ENCODE data around the gene PLA2G7. TPM values are rescaled to one million over a fixed set of nuclear protein-coding genes. Genes with fewer than 3 reads are reported as not detected.

The PLA2G7 gene
- total and polyA plus RNA-seq, 10 of the 15 experiments (the other 5 are each of a cell fraction or from before 2014, with no cell fraction given): not detected

- H3K27ac ChIP-seq (ENCODE audit: control insufficient read depth, insufficient read depth): no peak overlapping the region
- ATAC-seq: no peak
- no peak overlapping the region for H3K4me2 ChIP-seq (ENCODE audit: control insufficient read depth, insufficient read depth)
- no peak for FAIRE-seq
- BruUV-seq (replicated peaks): no TSS peak
- no peak overlapping the region for H3K4me3 ChIP-seq
- DNase-seq (ENCODE audit: low read depth, low spot score): no peak
- H3K4me1 ChIP-seq (ENCODE audit: control insufficient read depth, insufficient read depth, low read length): no peaks in the 10 kb centered on the region
- WGBS (ENCODE audit: insufficient coverage, insufficient replicate concordance, low lambda C conversion rate, missing lambda C conversion rate): 0% methylated on average over 2 of the region's 2 CpGs
- RAD21 ChIA-PET (ENCODE audit: unreplicated experiment): no interaction called here
- TF ChIP-seq BHLHE40 (IDR thresholded peaks at IDR 0.05; ENCODE audit: borderline replicate concordance in 1 of 2, low read depth in 2 of 2, low read length in 1 of 2) (no peak), CHD2 (IDR thresholded peaks at IDR 0.05; ENCODE audit: borderline replicate concordance, low read depth, low read length) (no peak), CBX5 (IDR thresholded peaks at IDR 0.05; ENCODE audit: low read depth) (no peak), CTCF (IDR thresholded peaks at IDR 0.05 in 2 of 3, conservative IDR thresholded peaks at IDR 0.05 in 1 of 3; ENCODE audit: control insufficient read depth in 2 of 3, extremely low read depth in 1 of 3, insufficient read depth in 1 of 3, low read depth in 3 of 3, low read length in 3 of 3) (no peak), NFXL1 (IDR thresholded peaks at IDR 0.05; ENCODE audit: borderline replicate concordance) (no peak), PKNOX1 (IDR thresholded peaks at IDR 0.05) (no peak), CEBPB (IDR thresholded peaks at IDR 0.05; ENCODE audit: borderline replicate concordance in 1 of 2, low read depth in 2 of 2, low read length in 2 of 2) (no peak), JUNB (IDR thresholded peaks at IDR 0.05) (no peak), NKRF (conservative IDR thresholded peaks at IDR 0.05) (no peak), DPF2 (IDR thresholded peaks at IDR 0.05) (no peak), TCF12 (IDR thresholded peaks at IDR 0.05; ENCODE audit: low read depth, low read length) (no peak), ZNF274 (IDR thresholded peaks at IDR 0.05; ENCODE audit: insufficient read depth, insufficient read length) (no peak), NFIC (IDR thresholded peaks at IDR 0.05; ENCODE audit: low read depth, low read length) (no peak)
- H2AFZ ChIP-seq (ENCODE audit: control insufficient read depth, low read depth, low read length): no peak overlapping the region
- intact Hi-C loops (cut with micrococcal nuclease; ENCODE audit: unreplicated experiment): no loop called here
- H3K27me3 ChIP-seq (replicated peaks in 1 of 2; ENCODE audit: control insufficient read depth in 2 of 2, insufficient read depth in 2 of 2, low read length in 1 of 2): no peaks in the 10 kb centered on the region
- CTCF ChIA-PET: no interaction called here
- no peaks in the 10 kb centered on the region for H3K9me3 ChIP-seq (replicated peaks; ENCODE audit: control insufficient read depth, insufficient read depth, low read length)
- POLR2A ChIA-PET: no interaction called here
- in situ Hi-C loops (cut with MboI): no loop called here
- SMC1A ChIA-PET (ENCODE audit: uncharacterized antibody, unreplicated experiment): no interaction called here
- H3K9ac ChIP-seq (ENCODE audit: control insufficient read depth, insufficient read depth, low read length): no peak overlapping the region
- no peaks in the 10 kb centered on the region for H4K20me1 ChIP-seq (ENCODE audit: control insufficient read depth, insufficient read depth)
- no peaks in the 10 kb centered on the region for H3K79me2 ChIP-seq (ENCODE audit: control insufficient read depth, insufficient read depth, low read length)
- no peaks in the 10 kb centered on the region for H3K36me3 ChIP-seq (ENCODE audit: control insufficient read depth in 2 of 2, insufficient read depth in 2 of 2, low read length in 1 of 2)
Measured at GRCh38 chr6:46757214-46757596, 22.0 kb upstream of the PLA2G7 start.

All from GM12878 (cell line).